Frontal cortex (tissue), 4 donors: Measurements from ENCODE around the gene GRHL3. TPM values are rescaled to one million over a fixed set of nuclear protein-coding genes. Genes with fewer than 3 reads are reported as not detected.
"Not testable (repeated sequence)": the region's sequence is repeated elsewhere in the genome, so short reads cannot be mapped to it uniquely, and the experiment has no call there.

Experiments
- DNase-seq, 2 donors: peaks; one replicate each; pipeline ENCODE4 v3.0.0; 2012; ENCODE audit warnings: low spot score in 2 of 2
- FAIRE-seq: peaks from 2 replicates; lab custom pipeline; 2012; peaks lifted over from hg19 to GRCh38; lab: Jason Lieb, UNC
- total RNA-seq: library from RNA; depleted of rRNA; stranded (reverse); fragments of >200 nt; gene quantifications from one replicate; pipeline ENCODE4 v1.2.3, GENCODE V29; 2014
- donor health status: control.
- donor health status: control.
- donor health status: control.

Gene GRHL3
- total RNA-seq = not detected

GRCh38 chr1:24319312-24319863 lies at the start of gene GRHL3:
Gene GRHL3, plus strand, starts transcription at chr1:24319357. Its CDS starts 195 bp downstream, at chr1:24319552.
- DNase-seq = no peak
- FAIRE-seq = no peak

GRCh38 chr1:24274203-24275103 lies 44.7 kb upstream of the GRHL3 start:
- DNase-seq, FAIRE-seq: not testable (repeated sequence)

GRCh38 chr1:24275104-24275410 lies 44.1 kb upstream of the GRHL3 start:
- FAIRE-seq = no peak

GRCh38 chr1:24275510-24275909 lies 43.6 kb upstream of the GRHL3 start:
- FAIRE-seq = no peak
- DNase-seq = no peak

More at GRCh38 chr1:24275104-24275410, 44.1 kb upstream of the GRHL3 start:
- DNase-seq = no peak

GRCh38 chr1:24276791-24277190 lies 42.4 kb upstream of the GRHL3 start:
- DNase-seq (no peak), FAIRE-seq (no peak)

GRCh38 chr1:24277420-24278169 lies 41.6 kb upstream of the GRHL3 start:
- DNase-seq (no peak), FAIRE-seq (no peak)

- no peak for DNase-seq
- no peak for FAIRE-seq
These were observed 40.4 kb upstream of the GRHL3 start for GRCh38 chr1:24278726-24279125.

- no peak for DNase-seq
- FAIRE-seq = no peak
These were observed 39.4 kb upstream of the GRHL3 start for GRCh38 chr1:24279590-24280232.

GRCh38 chr1:24281591-24281990 lies 37.6 kb upstream of the GRHL3 start:
- DNase-seq = no peak
- no peak for FAIRE-seq

GRCh38 chr1:24282491-24282890 lies 36.7 kb upstream of the GRHL3 start:
- FAIRE-seq = no peak
- DNase-seq = no peak

GRCh38 chr1:24283326-24284155 lies 35.6 kb upstream of the GRHL3 start:
- FAIRE-seq (no peak), DNase-seq (no peak)

GRCh38 chr1:24284156-24284471 lies 35.0 kb upstream of the GRHL3 start:
- DNase-seq = no peak
- no peak for FAIRE-seq

GRCh38 chr1:24285231-24285630 lies 33.9 kb upstream of the GRHL3 start:
- DNase-seq = no peak
- no peak for FAIRE-seq

GRCh38 chr1:24286246-24287010 lies 32.7 kb upstream of the GRHL3 start:
- FAIRE-seq = no peak
- no peak for DNase-seq

GRCh38 chr1:24287779-24288178 lies 31.4 kb upstream of the GRHL3 start:
- not testable (repeated sequence) for DNase-seq, FAIRE-seq

- no peak for FAIRE-seq
- no peak for DNase-seq
These were observed 30.7 kb upstream of the GRHL3 start for GRCh38 chr1:24288479-24288878.

GRCh38 chr1:24289937-24290595 lies 29.1 kb upstream of the GRHL3 start:
- DNase-seq = peak; percentile 29 to 48
- FAIRE-seq = no peak

GRCh38 chr1:24290933-24291487 lies 28.1 kb upstream of the GRHL3 start:
- no peak for FAIRE-seq
- no peak for DNase-seq
